ENCODE data around the gene STK38.

DNA sequence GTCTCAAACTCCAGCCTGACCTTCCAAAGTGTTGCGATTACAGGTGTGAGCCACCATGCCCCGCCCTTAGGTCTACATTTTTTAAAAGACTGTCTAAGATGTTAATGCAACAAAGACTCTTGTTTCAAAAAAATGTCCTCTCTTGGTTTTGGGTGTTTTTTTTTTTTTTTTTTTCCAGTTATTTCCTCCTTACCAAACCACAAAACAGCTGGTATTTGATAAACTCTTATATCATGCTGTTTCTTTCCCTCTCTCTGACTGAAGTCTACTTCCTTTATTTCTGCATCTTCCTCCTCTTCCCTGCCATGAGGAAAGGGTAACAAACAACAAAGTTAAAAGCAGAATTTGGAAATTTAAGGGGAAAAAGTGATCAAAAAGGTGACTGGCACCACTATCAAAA, 21.2 kb downstream of the STK38 start:
- no peak for TF ChIP-seq CTCF (IDR thresholded peaks at IDR 0.05)
- TF ChIP-seq POLR2AphosphoS5 (IDR thresholded peaks at IDR 0.05) = no peak
- no peak for TF ChIP-seq POLR2A (IDR thresholded peaks at IDR 0.05)
- TF ChIP-seq EP300 (IDR thresholded peaks at IDR 0.05) = no peak

All from gastroesophageal sphincter (tissue), 3 donors.